Measurements from ENCODE around the gene NDUFB5. TPM values are rescaled to one million over a fixed set of nuclear protein-coding genes. Genes with fewer than 3 reads are reported as not detected.

Gene NDUFB5
- total RNA-seq, 1 donor from 2014 or later = 73.7 TPM

DNA sequence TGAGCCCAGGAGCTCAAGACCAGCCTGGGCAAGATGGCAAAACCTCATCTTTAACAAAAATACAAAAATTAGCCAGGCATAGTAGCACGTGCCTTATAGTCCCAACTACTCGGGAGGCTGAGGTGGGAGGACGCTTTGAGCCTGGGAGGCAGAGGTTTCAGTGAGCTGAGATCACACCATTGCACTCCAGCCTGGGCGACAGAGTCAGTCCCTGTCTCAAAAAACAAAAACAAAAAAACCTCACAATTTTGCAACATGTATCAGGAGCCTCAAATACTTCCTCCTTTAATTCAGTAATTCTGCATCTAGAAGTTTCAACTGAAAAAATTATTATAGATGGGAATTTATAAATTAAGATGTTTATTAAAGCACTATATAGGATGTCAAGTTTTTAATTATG is 1.3 kb upstream of the NDUFB5 start:
- no peaks in the 10 kb centered on the region for H3K36me3 Mint-ChIP-seq (ENCODE audit: low read depth, unreplicated experiment)
- H3K4me1 ChIP-seq (ENCODE audit: insufficient read depth, low read length) = peaks cover 4% of the 10 kb centered on the region
- H3K4me3 ChIP-seq (ENCODE audit: insufficient read depth, low read depth, low read length) = peak overlapping the region; percentile 97
- FAIRE-seq = no peak
- no peak for TF ChIP-seq EZH2 (IDR thresholded peaks at IDR 0.05; ENCODE audit: insufficient read depth, low read length)
- TF ChIP-seq, protein P1, sequence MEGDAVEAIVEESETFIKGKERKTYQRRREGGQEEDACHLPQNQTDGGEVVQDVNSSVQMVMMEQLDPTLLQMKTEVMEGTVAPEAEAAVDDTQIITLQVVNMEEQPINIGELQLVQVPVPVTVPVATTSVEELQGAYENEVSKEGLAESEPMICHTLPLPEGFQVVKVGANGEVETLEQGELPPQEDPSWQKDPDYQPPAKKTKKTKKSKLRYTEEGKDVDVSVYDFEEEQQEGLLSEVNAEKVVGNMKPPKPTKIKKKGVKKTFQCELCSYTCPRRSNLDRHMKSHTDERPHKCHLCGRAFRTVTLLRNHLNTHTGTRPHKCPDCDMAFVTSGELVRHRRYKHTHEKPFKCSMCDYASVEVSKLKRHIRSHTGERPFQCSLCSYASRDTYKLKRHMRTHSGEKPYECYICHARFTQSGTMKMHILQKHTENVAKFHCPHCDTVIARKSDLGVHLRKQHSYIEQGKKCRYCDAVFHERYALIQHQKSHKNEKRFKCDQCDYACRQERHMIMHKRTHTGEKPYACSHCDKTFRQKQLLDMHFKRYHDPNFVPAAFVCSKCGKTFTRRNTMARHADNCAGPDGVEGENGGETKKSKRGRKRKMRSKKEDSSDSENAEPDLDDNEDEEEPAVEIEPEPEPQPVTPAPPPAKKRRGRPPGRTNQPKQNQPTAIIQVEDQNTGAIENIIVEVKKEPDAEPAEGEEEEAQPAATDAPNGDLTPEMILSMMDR (IDR thresholded peaks at IDR 0.05; ENCODE audit: insufficient read depth, low read depth, low read length) = no peak
- H3K27ac Mint-ChIP-seq (ENCODE audit: unreplicated experiment) = no peak overlapping the region
- no peaks in the 10 kb centered on the region for H3K9me3 Mint-ChIP-seq (ENCODE audit: unreplicated experiment)
- no peaks in the 10 kb centered on the region for H3K9me3 ChIP-seq (ENCODE audit: insufficient read depth, low read depth, low read length)
- H3K79me2 ChIP-seq (ENCODE audit: insufficient read depth, low read length) = peaks cover 78% of the 10 kb centered on the region
- H3K9ac ChIP-seq (ENCODE audit: low read length) = peak overlapping the region; percentile 92
- H2AFZ ChIP-seq (ENCODE audit: low read depth, low read length) = no peak overlapping the region
- H3K4me3 Mint-ChIP-seq (ENCODE audit: unreplicated experiment) = peak overlapping the region; percentile 95
- peaks cover 20% of the 10 kb centered on the region for H3K36me3 ChIP-seq (ENCODE audit: insufficient read depth, low read length)
- H3K27me3 Mint-ChIP-seq (ENCODE audit: low read depth, unreplicated experiment) = no peaks in the 10 kb centered on the region
- peaks cover 12% of the 10 kb centered on the region for H4K20me1 ChIP-seq (ENCODE audit: insufficient read depth, low read length)
- peaks cover 7% of the 10 kb centered on the region for H3K4me1 Mint-ChIP-seq (ENCODE audit: low read depth, unreplicated experiment)
- H3K27me3 ChIP-seq (ENCODE audit: insufficient read depth, low read length) = no peaks in the 10 kb centered on the region
- DNase-seq (ENCODE audit: low read depth) = no peak
- no peak overlapping the region for H3K27ac ChIP-seq (ENCODE audit: low read depth, low read length)
- H3K4me2 ChIP-seq (ENCODE audit: low read length) = peak overlapping the region; percentile 96

DNA sequence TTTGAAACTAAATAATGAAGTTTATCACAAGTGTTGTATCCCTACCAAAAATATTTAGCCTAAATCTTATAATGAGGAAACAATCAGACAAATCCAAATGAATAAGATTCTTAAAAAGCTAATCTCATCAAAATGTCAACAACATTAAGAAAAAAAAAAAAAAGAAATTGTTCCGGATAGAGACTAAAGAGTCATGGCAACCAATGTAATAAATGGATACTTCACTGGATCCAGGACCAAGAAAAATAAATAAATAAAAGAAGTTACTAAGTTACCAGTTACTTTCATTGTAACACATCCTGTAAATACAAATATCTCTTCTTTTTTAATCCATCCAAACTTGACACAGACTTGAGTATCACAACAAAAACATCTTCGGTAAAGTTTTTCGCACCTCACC is 763 bp upstream of the NDUFB5 start:
- peak overlapping the region; percentile 89 for H3K27ac ChIP-seq (ENCODE audit: low read depth, low read length)
- Mint-ChIP-seq H3K4me3 (ENCODE audit: unreplicated experiment) (peak overlapping the region; percentile 95), H3K9me3 (ENCODE audit: unreplicated experiment) (no peaks in the 10 kb centered on the region), H3K27me3 (ENCODE audit: low read depth, unreplicated experiment) (no peaks in the 10 kb centered on the region), H3K27ac (ENCODE audit: unreplicated experiment) (peak overlapping the region; percentile 98), H3K36me3 (ENCODE audit: low read depth, unreplicated experiment) (no peaks in the 10 kb centered on the region), H3K4me1 (ENCODE audit: low read depth, unreplicated experiment) (peaks cover 7% of the 10 kb centered on the region)
- H3K4me1 ChIP-seq (ENCODE audit: insufficient read depth, low read length) = peaks cover 4% of the 10 kb centered on the region
- peaks cover 16% of the 10 kb centered on the region for H3K36me3 ChIP-seq (ENCODE audit: insufficient read depth, low read length)
- FAIRE-seq (no peak), DNase-seq (ENCODE audit: low read depth) (no peak)
- H4K20me1 ChIP-seq (ENCODE audit: insufficient read depth, low read length) = peaks cover 12% of the 10 kb centered on the region
- peak overlapping the region; percentile 92 for H3K9ac ChIP-seq (ENCODE audit: low read length)
- peak overlapping the region; percentile 97 for H3K4me3 ChIP-seq (ENCODE audit: insufficient read depth, low read depth, low read length)
- peaks cover 79% of the 10 kb centered on the region for H3K79me2 ChIP-seq (ENCODE audit: insufficient read depth, low read length)
- no peaks in the 10 kb centered on the region for H3K27me3 ChIP-seq (ENCODE audit: insufficient read depth, low read length)
- no peaks in the 10 kb centered on the region for H3K9me3 ChIP-seq (ENCODE audit: insufficient read depth, low read depth, low read length)
- H2AFZ ChIP-seq (ENCODE audit: low read depth, low read length) = peak overlapping the region; percentile 80
- TF ChIP-seq, protein P1 (IDR thresholded peaks at IDR 0.05; ENCODE audit: insufficient read depth, low read depth, low read length) = no peak
- H3K4me2 ChIP-seq (ENCODE audit: low read length) = peak overlapping the region; percentile 96

DNA sequence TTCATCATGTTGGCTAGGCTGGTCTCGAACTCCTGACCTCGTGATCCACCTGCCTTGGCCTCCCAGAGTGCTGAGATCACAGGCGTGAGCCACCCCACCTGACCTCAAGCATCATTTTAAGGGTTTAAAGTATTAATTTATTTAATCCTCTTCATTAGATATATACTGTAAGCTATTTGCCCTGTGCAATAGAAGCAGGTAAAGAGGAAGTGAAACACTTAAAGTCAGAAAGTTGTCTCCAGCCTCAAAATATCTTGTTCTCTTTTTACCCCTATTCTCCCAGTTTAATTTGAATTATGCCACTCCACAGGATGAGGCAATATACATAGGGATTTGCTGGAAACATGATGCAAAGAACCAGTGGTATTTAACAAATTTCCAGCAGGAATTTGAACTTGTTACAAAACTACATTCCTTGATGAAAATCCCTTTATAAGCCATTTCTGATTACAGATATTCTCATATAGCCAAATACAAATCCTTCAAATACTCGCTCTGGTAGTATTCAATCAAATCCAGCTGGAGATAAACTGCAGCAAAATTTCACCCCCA is 2.0 kb downstream of the NDUFB5 start:
- Histone ChIP-seq H3K79me2 (ENCODE audit: insufficient read depth, low read length) (peaks cover 70% of the 10 kb centered on the region), H2AFZ (ENCODE audit: low read depth, low read length) (no peak overlapping the region), H3K9me3 (ENCODE audit: insufficient read depth, low read depth, low read length) (no peaks in the 10 kb centered on the region), H3K4me2 (ENCODE audit: low read length) (no peak overlapping the region), H3K36me3 (ENCODE audit: insufficient read depth, low read length) (peaks cover 1% of the 10 kb centered on the region), H3K27me3 (ENCODE audit: insufficient read depth, low read length) (no peaks in the 10 kb centered on the region), H3K4me1 (ENCODE audit: insufficient read depth, low read length) (peaks cover 4% of the 10 kb centered on the region), H3K4me3 (ENCODE audit: insufficient read depth, low read depth, low read length) (no peak overlapping the region), H3K27ac (ENCODE audit: low read depth, low read length) (no peak overlapping the region), H4K20me1 (ENCODE audit: insufficient read depth, low read length) (peaks cover 7% of the 10 kb centered on the region), H3K9ac (ENCODE audit: low read length) (no peak overlapping the region)
- no peak for DNase-seq (ENCODE audit: low read depth)
- Mint-ChIP-seq H3K27ac (ENCODE audit: unreplicated experiment) (no peak overlapping the region), H3K4me3 (ENCODE audit: unreplicated experiment) (peak overlapping the region; percentile 67), H3K4me1 (ENCODE audit: low read depth, unreplicated experiment) (peaks cover 7% of the 10 kb centered on the region), H3K27me3 (ENCODE audit: low read depth, unreplicated experiment) (no peaks in the 10 kb centered on the region), H3K9me3 (ENCODE audit: unreplicated experiment) (no peaks in the 10 kb centered on the region), H3K36me3 (ENCODE audit: low read depth, unreplicated experiment) (no peaks in the 10 kb centered on the region)
- no peak for FAIRE-seq
- TF ChIP-seq, protein P1 (IDR thresholded peaks at IDR 0.05; ENCODE audit: insufficient read depth, low read depth, low read length) = no peak
- no peak for TF ChIP-seq EZH2 (IDR thresholded peaks at IDR 0.05; ENCODE audit: insufficient read depth, low read length)
